ENCODE results near the gene PTAR1.
"Not testable (repeated sequence)": the region's sequence is repeated elsewhere in the genome, so short reads cannot be mapped to it uniquely, and the experiment has no call there.

Gene PTAR1

DNA sequence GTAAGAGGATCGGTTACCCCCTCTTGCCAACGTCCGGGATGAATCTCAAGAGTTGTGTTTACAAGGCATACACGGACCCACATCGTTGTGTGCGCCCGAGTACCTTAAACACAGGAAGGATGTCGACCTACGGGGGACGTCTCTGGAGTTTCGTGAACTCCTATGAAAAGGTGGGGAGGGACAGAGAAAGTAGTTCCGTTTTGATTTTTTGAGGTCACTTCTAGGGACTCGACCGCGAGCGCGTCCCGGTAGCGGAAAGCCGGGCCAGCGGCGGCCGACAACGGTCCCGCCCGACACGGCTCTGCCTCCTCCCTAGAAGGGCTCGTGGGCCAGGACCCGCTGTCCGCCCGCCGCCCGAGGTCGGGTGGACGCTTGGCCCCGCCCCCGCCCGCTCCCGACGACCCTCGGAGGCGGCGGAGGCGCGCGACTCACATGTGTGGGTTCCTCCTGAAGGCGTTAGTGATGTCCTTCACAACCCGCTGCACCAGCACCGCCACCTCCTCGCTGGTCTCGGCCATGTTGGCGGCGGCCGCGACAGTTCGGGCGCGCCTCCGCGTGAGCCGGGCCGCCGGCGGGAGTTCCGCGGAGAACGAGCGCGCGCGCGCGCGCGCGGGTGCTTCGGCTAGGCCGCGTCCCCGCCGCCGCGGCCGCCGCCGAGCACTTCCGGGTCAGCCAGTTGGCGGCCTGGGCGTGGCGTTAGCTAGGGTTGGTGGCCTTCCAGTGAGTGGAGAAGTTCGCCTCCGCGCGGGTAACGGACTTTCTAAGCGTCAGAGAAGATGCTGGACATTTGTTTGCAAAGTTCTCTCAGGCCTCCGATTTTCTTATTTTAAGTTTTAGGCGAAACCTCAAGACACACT lies at the start of gene PTAR1:
TSS of gene PTAR1 (minus strand) at position 591 of the 857 bp plus-strand sequence. CDS start at position 518, 73 bp downstream.
- DNase-seq = peak; percentile 79

DNA sequence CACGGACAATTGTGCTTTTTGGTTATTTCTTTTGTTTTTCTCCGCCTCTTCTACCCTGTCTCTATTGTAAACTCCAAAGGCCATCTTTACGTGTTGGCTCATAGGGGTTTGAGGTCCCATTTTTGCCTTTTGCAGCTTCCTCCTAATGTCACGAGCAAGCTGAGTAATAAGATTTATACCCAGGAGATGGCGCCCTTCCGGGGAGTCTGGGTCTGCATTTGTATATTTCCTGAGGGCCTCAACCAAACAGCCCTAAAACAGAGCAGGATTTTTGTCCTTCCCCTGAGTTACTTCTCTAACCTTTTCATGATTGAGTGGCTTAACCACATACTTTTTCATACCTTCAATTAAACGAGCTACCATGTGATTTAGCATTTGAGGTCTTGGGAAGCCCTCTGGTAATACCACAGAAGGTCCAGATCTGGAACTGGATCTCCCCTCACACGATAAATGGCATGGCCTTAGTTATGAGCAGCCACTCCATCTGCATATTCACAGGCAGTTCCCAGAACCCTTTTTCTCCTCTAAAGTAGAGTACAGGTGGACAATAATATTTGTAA lies 49.6 kb upstream of the PTAR1 start:
- no peak for DNase-seq

DNA sequence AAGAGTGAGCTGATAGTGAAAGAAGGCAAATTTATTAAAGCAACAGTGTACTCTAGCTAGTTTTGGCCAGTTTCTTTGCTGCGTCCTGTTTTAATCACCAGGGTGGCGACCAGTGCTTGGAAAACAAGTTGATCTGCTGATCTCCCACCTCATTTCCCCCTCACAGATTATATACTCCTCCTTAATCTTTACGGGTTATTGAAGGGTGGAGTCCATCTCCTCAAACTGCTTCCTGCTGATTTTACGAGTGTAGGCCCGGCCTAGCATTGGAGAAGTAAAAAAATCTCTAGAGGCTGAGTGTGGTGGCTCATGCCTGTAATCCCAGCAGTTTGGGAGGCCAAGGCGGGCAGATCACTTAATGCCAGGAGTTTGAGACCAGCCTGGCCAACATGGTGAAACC lies 46.8 kb upstream of the PTAR1 start:
- no peak for DNase-seq

- no peak for DNase-seq
These were observed 46.2 kb upstream of the PTAR1 start for GRCh38 chr9:69805962-69806515.

- DNase-seq = no peak
These were observed 42.2 kb upstream of the PTAR1 start for GRCh38 chr9:69801989-69802388.

DNA sequence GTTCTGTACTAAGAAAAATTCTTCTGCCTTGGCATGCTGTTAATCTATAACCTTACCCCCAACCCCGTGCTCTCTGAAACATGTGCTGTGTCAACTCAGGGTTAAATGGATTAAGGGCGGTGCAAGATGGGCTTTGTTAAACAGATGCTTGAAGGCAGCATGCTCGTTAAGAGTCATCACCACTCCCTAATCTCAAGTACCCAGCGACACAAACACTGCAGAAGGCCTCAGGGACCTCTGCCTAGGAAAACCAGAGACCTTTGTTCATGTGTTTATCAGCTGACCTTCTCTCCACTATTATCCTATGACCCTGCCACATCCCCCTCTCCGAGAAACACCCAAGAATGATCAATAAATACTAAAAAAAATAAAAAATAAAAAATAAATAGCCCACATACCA lies 40.2 kb upstream of the PTAR1 start:
- not testable (repeated sequence) for DNase-seq

DNA sequence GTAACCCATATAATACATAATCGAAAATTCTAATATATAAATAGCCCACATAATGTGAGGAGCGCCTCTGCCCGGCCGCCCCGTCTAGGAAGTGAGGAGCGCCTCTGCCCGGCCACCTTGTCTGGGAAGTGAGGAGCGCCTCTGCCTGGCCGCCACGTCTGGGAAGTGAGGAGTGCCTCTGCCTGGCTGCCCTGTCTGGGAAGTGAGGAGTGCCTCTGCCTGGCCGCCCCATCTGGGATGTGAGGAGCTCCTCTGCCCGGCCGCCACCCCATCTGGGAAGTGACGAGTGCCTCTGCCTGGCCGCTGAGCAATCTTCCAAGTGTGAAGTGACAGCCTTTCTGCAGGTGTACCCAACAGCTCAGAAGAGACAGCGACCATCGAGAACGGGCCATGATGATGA lies 39.7 kb upstream of the PTAR1 start:
- DNase-seq = not testable (repeated sequence)

GRCh38 chr9:69798744-69799143 lies 38.9 kb upstream of the PTAR1 start:
- DNase-seq = no peak

DNA sequence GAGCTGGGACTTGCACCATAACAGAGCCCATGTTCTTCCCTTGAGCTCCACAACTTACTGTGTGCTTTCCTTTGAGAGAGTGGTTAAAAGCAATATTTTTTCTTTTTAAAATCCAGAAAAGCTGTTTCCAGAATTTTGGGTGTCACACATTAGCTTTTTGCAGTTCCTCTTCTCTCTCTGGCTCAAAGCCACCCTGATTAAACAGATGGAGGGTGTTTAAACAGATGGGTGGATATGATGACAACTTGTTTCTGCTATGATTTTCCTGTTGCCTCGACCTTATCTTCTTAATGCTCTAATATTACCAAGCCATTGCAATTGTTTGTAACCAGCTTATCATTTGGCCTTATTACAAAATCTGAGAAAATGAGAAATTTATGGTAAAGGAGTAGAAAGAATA lies 37.9 kb upstream of the PTAR1 start:
- no peak for DNase-seq

DNA sequence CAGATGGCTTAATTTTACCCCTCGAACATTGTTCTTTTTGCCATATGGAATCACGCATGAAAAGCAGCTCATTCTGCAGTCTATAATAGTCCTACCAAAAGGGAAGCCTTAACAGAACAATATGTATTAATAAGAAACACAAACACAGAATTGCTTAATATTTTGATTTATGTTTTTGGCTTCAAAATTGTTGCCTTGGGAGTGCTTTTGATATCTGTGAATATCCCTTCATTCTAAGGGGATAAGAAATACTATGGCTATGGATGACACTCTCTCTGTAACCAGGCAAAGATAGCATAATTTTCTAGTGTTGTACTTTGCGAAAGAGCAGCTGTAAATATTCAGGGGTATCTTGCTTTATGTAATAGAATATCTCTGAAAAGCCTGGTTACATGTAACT lies 34.5 kb upstream of the PTAR1 start:
- DNase-seq = no peak

DNA sequence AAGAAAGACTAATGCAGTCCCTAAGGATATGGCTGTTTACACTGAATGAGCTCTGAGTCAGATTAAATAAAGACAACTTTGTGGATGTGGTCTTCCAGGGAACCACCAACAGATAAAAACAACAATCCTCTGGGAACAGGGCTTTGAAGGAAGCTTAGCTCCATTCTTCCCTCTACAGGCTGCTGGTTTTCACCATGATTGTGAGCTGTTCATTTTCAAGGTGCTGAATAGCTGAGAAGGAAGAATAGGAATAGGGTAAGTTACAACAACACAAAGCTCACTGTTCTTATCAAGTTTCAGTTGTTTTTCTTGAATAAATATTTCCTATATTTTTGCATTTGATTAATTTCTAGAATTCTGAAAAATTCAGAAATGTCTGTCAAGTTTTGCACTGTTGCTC lies 25.9 kb upstream of the PTAR1 start:
- no peak for DNase-seq

DNA sequence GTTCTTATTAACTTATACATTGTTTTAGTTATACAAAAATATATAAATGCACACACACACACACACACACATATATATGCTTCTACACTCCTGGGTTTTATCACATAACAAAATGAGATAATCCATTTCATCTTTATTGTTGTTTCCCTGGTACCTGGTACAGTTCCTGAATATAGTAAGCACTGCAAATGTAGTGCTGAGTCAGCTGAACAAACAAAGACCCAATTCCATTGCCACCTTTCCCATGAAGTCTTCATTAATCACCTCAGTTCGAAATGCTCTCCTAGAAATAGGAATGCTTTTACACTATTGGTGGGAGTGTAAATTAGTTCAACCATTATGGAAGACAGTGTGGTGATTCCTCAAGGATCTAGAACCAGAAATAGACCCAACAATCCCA lies 13.4 kb upstream of the PTAR1 start:
- DNase-seq = no peak

- DNase-seq = no peak
These were observed 12.1 kb upstream of the PTAR1 start for GRCh38 chr9:69771775-69772418.

GRCh38 chr9:69768716-69769115 lies 8.9 kb upstream of the PTAR1 start:
- no peak for DNase-seq

DNA sequence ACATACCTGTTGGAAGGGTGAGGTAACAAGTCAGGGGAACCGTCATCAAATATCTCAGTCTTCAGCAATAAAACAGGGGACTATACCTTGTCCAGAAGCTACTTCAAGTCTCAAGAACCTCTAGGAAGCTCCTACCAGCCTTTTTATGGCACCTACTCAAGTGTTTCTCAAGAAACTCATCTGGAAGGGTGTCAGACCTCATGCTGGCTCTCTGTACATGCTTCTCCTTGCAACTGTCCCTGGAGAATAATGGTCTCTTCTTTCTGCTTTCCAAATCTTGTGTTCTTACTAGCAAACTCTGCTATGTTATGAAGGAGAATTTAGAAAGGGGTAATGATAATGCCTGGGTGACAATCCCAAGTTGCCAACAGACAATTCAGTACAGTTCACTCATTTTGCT lies 8.3 kb upstream of the PTAR1 start:
- DNase-seq = no peak

GRCh38 chr9:69763862-69764261 lies 4.1 kb upstream of the PTAR1 start:
- not testable (repeated sequence) for DNase-seq

DNA sequence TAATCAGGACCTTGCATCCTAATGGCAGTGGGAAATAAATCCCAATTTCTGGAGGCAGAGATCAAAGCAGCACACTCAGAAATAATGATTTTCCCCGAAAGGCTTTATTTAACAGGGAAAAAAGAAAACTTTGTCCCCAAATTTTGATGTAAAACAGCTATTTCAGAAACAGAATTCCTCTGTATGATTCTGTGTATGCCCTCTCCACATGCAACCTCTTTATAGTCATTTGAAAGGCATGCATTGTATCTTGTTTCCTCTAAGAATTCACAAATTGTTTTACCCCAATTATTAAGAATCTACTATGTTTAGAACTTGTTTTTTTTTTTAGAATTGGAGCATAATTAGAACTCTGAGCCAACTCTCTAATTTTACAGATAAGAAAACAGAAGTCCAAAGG lies 2.7 kb upstream of the PTAR1 start:
- no peak for DNase-seq

DNA sequence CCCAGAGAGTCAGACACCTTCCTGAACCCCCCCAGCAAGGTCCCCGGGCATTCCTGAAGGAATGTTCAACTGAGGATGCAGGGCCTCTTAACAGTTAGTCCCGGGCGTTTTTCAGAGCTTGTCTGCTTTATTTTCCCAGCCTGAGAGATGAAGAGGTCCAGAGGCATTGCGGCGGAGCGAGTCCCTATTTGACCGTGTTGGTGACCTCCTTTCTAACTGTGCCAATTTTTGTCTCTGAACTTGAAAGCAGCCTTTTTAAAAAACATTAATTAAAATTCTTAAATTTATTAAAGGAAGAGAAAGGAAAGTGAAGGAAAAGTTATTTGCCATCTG lies 433 bp upstream of the PTAR1 start:
- DNase-seq = no peak

DNA sequence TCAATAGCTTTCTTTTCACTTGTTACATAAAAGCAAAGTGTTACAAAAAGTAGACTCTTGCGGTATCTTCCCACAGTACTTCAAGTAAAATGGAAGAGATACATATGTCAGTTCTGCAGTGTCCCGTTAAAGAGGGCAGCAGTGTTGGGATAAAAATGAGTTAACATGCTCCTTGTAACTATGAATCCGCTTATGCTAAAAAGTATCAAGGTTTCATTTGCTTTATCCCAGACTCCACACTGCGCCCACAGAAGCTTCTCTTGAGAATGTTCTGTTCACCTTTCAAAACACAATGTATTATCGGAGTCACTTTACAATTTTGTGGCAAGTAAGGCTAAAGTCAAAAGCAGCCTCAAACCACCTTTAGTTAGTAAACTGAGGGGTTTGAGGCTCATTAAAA lies 790 bp downstream of the PTAR1 start:
- DNase-seq = no peak

GRCh38 chr9:69757996-69758675 lies 1.7 kb downstream of the PTAR1 start:
- no peak for DNase-seq

- no peak for DNase-seq
These were observed 4.6 kb downstream of the PTAR1 start for GRCh38 chr9:69755205-69755604.

DNA sequence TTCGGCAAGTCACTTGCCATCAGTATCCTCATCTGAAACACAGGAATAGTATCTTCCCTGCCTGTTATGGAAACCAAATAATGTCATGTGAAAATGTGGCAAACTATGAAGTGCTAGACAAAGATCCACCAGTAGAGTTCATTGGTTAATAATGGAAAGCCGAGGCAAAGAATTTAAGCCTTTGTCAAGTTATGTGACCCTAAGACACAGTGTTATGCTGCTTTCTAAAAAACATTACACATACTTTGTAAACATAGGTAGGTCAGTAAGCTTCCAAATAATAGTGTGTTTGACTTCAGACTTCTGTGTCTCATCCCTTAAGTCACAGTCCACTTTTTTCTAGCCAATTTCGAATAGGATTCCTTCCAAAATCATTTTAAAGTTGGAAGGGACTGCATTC lies 6.0 kb downstream of the PTAR1 start:
- DNase-seq = no peak

DNA sequence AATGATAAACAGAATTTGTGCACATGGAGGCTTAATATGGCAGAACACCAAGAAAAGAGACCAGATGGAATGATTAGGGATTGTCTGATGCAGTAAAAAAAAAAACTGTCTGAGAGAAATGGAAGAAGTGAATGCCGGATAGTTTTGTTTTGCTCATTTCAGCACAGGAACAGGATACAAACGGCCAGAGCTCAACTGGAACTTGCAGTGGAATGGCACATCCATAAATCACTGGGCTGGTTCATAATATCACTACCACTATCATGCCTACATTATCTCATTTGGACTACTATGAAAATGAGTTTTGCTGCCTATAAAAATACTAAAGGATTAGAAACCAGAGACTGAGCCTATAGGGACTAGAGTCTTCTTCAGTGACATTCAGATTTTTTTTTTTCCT lies 9.7 kb downstream of the PTAR1 start:
- no peak for DNase-seq

DNA sequence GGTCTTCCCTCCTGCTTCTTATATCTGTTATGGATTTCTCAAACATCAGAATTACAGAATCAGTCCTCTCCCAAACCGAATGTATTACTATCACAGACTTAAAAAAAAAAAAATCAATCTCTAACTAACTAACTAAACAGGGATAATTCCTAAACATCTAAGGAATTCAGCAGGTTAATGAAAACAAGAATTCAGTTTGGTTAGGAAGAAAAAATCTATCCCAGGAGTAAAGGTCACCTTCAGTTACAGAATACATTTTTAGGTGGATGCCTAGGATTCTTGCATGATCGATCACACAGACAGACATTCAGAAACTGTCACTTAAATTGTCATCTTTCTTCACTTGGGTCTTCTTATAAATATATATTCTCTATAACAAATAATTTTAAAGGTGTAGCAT lies 11.5 kb downstream of the PTAR1 start:
- DNase-seq = no peak
